LNCaP clone FGC (cell line): Measurements from ENCODE around the gene RNFT2.

Experiments used
- DNase-seq: peaks from one replicate; pipeline ENCODE4 v3.0.0-alpha.2; 2011; ENCODE audit warnings: low read depth
- H3K4me3 ChIP-seq: 2 replicates; pipeline ENCODE4 v1.5.1; 2011; ENCODE audit warnings: mild to moderate bottlenecking, low read depth, low read length, control low read depth
- CTCF ChIP-seq: IDR thresholded peaks from 2 replicates; pipeline ENCODE4 v1.5.1; 2012; ENCODE audit warnings: mild to moderate bottlenecking; ENCODE audit not compliant: control insufficient read depth, insufficient read depth; ENCODE audit errors: extremely low read depth

RNFT2 gene

GRCh38 chr12:116852303-116852702, 114.2 kb downstream of the RNFT2 start:
- no peak for TF ChIP-seq CTCF
- no peak for DNase-seq
- H3K4me3 ChIP-seq: no peak overlapping the region

- no peak overlapping the region for H3K4me3 ChIP-seq
- DNase-seq: no peak
- no peak for TF ChIP-seq CTCF
Observed at GRCh38 chr12:116853507-116853906, 115.4 kb downstream of the RNFT2 start.

DNA sequence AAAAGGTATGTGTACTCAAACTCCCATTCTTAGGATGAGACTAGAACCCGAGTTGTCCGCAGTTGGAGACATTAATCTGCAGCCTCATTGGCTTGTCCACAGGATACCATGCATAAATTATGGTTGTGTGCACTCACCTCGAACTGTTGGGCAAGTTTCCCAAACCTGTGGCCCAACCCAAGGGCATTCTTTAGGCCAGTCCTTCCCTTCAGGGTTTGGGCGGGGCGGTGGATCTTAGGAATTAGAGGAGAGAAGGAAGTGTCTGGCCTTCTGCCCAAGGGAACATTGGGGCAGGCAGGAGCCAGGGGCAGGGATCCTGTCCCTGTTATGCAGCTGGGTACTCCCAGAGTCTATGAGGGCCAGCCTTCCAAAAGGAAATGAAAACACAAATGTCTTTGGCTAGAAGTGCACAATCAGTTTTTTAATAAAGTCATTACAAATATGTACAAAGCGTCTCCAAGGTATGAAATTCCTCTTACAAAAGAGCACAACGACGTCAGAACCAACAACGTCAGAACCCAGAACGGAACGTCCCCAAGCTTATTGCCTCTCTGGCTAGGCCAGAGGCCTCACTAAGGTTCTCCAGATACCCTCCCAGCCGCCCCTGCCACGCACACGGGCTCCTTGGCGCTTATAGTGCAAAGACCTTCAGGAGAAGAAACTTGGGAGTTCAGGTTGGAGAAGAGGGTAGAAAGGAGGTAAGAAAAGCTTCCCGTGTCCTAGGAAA, 117.8 kb downstream of the RNFT2 start:
- no peak for TF ChIP-seq CTCF
- H3K4me3 ChIP-seq: no peak overlapping the region
- DNase-seq: no peak

GRCh38 chr12:116856729-116857128, 118.6 kb downstream of the RNFT2 start:
- DNase-seq: no peak
- TF ChIP-seq CTCF: no peak
- H3K4me3 ChIP-seq: no peak overlapping the region

- H3K4me3 ChIP-seq: no peak overlapping the region
- no peak for TF ChIP-seq CTCF
- no peak for DNase-seq
Observed at GRCh38 chr12:116859079-116859478, 121.0 kb downstream of the RNFT2 start.

- TF ChIP-seq CTCF: no peak
- DNase-seq: no peak
- no peak overlapping the region for H3K4me3 ChIP-seq
Observed at GRCh38 chr12:116860263-116860662, 122.1 kb downstream of the RNFT2 start.

- no peak for DNase-seq
- no peak for TF ChIP-seq CTCF
- H3K4me3 ChIP-seq: no peak overlapping the region
Observed at GRCh38 chr12:116861320-116861719, 123.2 kb downstream of the RNFT2 start.
